HEK293 (cell line): ENCODE data around the gene SEZ6L.

Experiments used
- CTCF ChIA-PET: fragments of 350-600 bp; formaldehyde crosslinking; extraction: SDS; loops from one replicate; lab custom pipeline; 2021; ENCODE audit warnings: antibody characterized with exemption; lab: Yijun Ruan, JAX
- POLR2A ChIA-PET: fragments of 300-600 bp; formaldehyde crosslinking; extraction: SDS; loops from one replicate; lab custom pipeline; 2020; ENCODE audit warnings: antibody characterized with exemption, inconsistent platforms; lab: Yijun Ruan, JAX
- H3K27ac ChIP-seq: fragments of 200-500 bp; sonication (Bioruptor generic); 2 replicates; pipeline ENCODE4 v1.5.1; 2014; ENCODE audit warnings: low read depth, low read length, control low read depth, inconsistent platforms; ENCODE audit errors: extremely low read depth
- H3K36me3 ChIP-seq, 2 experiments: fragments of 200-500 bp in 1 of 2; sonication (Bioruptor generic) in 1 of 2; 1 replicate in 1 of 2; 2 replicates in 1 of 2; pipeline ENCODE4 v1.5.1; 2014 to 2017; ENCODE audit warnings: inconsistent platforms in 2 of 2, low read length in 2 of 2; ENCODE audit not compliant: control insufficient read depth in 2 of 2, insufficient read depth in 1 of 2
- H3K4me1 ChIP-seq: fragments of 200-500 bp; sonication (Bioruptor generic); 2 replicates; pipeline ENCODE4 v1.5.1; 2014; ENCODE audit warnings: mild to moderate bottlenecking, low read length, inconsistent platforms; ENCODE audit not compliant: control insufficient read depth, insufficient read depth
- H3K4me3 ChIP-seq: 2 replicates; pipeline ENCODE4 v1.5.1; 2011; ENCODE audit warnings: low read depth, mild to moderate bottlenecking, control low read depth, low read length, moderate library complexity
- H3K9me3 ChIP-seq: fragments of 200-500 bp; sonication (Bioruptor generic); 2 replicates; pipeline ENCODE4 v1.5.1; 2014; ENCODE audit warnings: low read depth, low read length, inconsistent platforms; ENCODE audit not compliant: control insufficient read depth, insufficient read depth
- INSM2 ChIP-seq: fragments of 450-650 bp; formaldehyde crosslinking; IDR thresholded peaks from 2 replicates; pipeline ENCODE4 v1.5.1; 2016; ENCODE audit warnings: missing biosample characterization, missing genetic modification characterization
- MZF1 ChIP-seq: fragments of 450-650 bp; formaldehyde crosslinking; IDR thresholded peaks from 2 replicates; pipeline ENCODE4 v1.5.1; 2017; ENCODE audit warnings: missing biosample characterization, missing genetic modification characterization, borderline replicate concordance
- REST ChIP-seq: fragments of 450-650 bp; formaldehyde crosslinking; IDR thresholded peaks from 2 replicates; pipeline ENCODE4 v1.5.1; 2016; ENCODE audit warnings: missing biosample characterization, missing genetic modification characterization
- ZBTB10 ChIP-seq: fragments of 450-650 bp; formaldehyde crosslinking; IDR thresholded peaks from 2 replicates; pipeline ENCODE4 v1.5.1; 2016; ENCODE audit warnings: missing biosample characterization, missing genetic modification characterization
- ZBTB7A ChIP-seq: fragments of 450-650 bp; formaldehyde crosslinking; IDR thresholded peaks from 2 replicates; pipeline ENCODE4 v1.5.1; 2016; ENCODE audit warnings: low read depth, missing biosample characterization, missing genetic modification characterization
- ZNF175 ChIP-seq: fragments of 450-650 bp; formaldehyde crosslinking; IDR thresholded peaks from 2 replicates; pipeline ENCODE4 v1.5.1; 2016; ENCODE audit warnings: missing biosample characterization, missing genetic modification characterization
- ZNF211 ChIP-seq: fragments of 450-650 bp; formaldehyde crosslinking; IDR thresholded peaks from 2 replicates; pipeline ENCODE4 v1.5.1; 2016; ENCODE audit warnings: low read depth, missing biosample characterization, missing genetic modification characterization
- ZNF24 ChIP-seq: fragments of 450-650 bp; formaldehyde crosslinking; IDR thresholded peaks from 2 replicates; pipeline ENCODE4 v1.5.1; 2016; ENCODE audit warnings: missing biosample characterization, missing genetic modification characterization
- ZNF354C ChIP-seq: fragments of 450-650 bp; formaldehyde crosslinking; IDR thresholded peaks from 2 replicates; pipeline ENCODE4 v1.5.1; 2016; ENCODE audit warnings: missing biosample characterization, missing genetic modification characterization, low read depth, borderline replicate concordance
- ZNF366 ChIP-seq: fragments of 450-650 bp; formaldehyde crosslinking; conservative IDR thresholded peaks from 2 replicates; pipeline ENCODE4 v1.5.1; 2016; ENCODE audit warnings: missing biosample characterization, missing genetic modification characterization
- ZNF37A ChIP-seq: fragments of 450-650 bp; IDR thresholded peaks from 2 replicates; pipeline ENCODE4 v1.5.1; 2018; ENCODE audit warnings: missing biosample characterization, missing genetic modification characterization
- ZNF416 ChIP-seq: fragments of 450-650 bp; formaldehyde crosslinking; IDR thresholded peaks from 2 replicates; pipeline ENCODE4 v1.5.1; 2016; ENCODE audit warnings: missing biosample characterization, missing genetic modification characterization
- ZNF513 ChIP-seq: fragments of 450-650 bp; IDR thresholded peaks from 2 replicates; pipeline ENCODE4 v1.5.1; 2018; ENCODE audit warnings: missing biosample characterization, missing genetic modification characterization
- ZNF530 ChIP-seq: fragments of 450-650 bp; formaldehyde crosslinking; IDR thresholded peaks from 2 replicates; pipeline ENCODE4 v1.5.1; 2016; ENCODE audit warnings: low read depth, missing biosample characterization, missing genetic modification characterization
- ZNF629 ChIP-seq: fragments of 450-650 bp; formaldehyde crosslinking; IDR thresholded peaks from 2 replicates; pipeline ENCODE4 v1.5.1; 2017; ENCODE audit warnings: missing biosample characterization, missing genetic modification characterization
- ZNF776 ChIP-seq: fragments of 450-650 bp; formaldehyde crosslinking; IDR thresholded peaks from 2 replicates; pipeline ENCODE4 v1.5.0; 2017; ENCODE audit warnings: missing biosample characterization, missing genetic modification characterization, borderline replicate concordance
- ZNF777 ChIP-seq: fragments of 450-650 bp; formaldehyde crosslinking; IDR thresholded peaks from 2 replicates; pipeline ENCODE4 v1.5.1; 2017; ENCODE audit warnings: missing biosample characterization, missing genetic modification characterization, borderline replicate concordance
- ZSCAN5A ChIP-seq: fragments of 450-650 bp; formaldehyde crosslinking; IDR thresholded peaks from 2 replicates; pipeline ENCODE4 v1.5.1; 2016; ENCODE audit warnings: missing biosample characterization, missing genetic modification characterization

Gene SEZ6L

GRCh38 chr22:26215736-26216135 is 46.5 kb downstream of the SEZ6L start:
- H3K4me3 ChIP-seq, result no peak overlapping the region
- TF ChIP-seq REST (no peak), ZNF24 (tag by site-specific recombination) (no peak), ZNF354C (tag by site-specific recombination) (no peak), ZSCAN5A (tag by site-specific recombination) (no peak), ZNF776 (tag by site-specific recombination) (no peak), ZNF530 (tag by site-specific recombination) (no peak)
- H3K36me3 ChIP-seq, result no peaks in the 10 kb centered on the region
- no peak overlapping the region for H3K27ac ChIP-seq
- no peaks in the 10 kb centered on the region for H3K9me3 ChIP-seq
- ChIA-PET CTCF (interaction anchor here (0.8 kb wide), 1 partner anchor 11 kb away, joined by 3 read pairs; no protein-coding TSS in a partner anchor), POLR2A (no interaction called here)
- H3K4me1 ChIP-seq, result no peaks in the 10 kb centered on the region

- ChIA-PET POLR2A (no interaction called here), CTCF (interaction anchor here (0.8 to 2.2 kb wide), 3 partner anchors 53 to 106 kb away, joined by 3 to 6 read pairs (median 3); no protein-coding TSS in a partner anchor)
- Histone ChIP-seq H3K4me1 (no peaks in the 10 kb centered on the region), H3K4me3 (no peak overlapping the region), H3K9me3 (no peaks in the 10 kb centered on the region)
- TF ChIP-seq MZF1, result no peak
- TF ChIP-seq ZNF366, result no peak
- TF ChIP-seq ZNF629 (tag by site-specific recombination), result no peak
- TF ChIP-seq ZNF777 (tag by site-specific recombination), result no peak
- TF ChIP-seq ZNF416 (tag by site-specific recombination), result no peak
- TF ChIP-seq, all 188 proteins: peak for 0
- Histone ChIP-seq H3K27ac (no peak overlapping the region), H3K36me3 (no peaks in the 10 kb centered on the region)
Observed at GRCh38 chr22:26225207-26225606, 55.9 kb downstream of the SEZ6L start.

- ChIA-PET POLR2A (interaction anchor here (0.5 to 0.6 kb wide), 2 partner anchors 50 to 644 kb away, joined by 3 to 4 read pairs; no protein-coding TSS in a partner anchor), CTCF (interaction anchor here (0.6 to 2.2 kb wide), 5 partner anchors 11 to 941 kb away, joined by 3 to 6 read pairs (median 4); no protein-coding TSS in a partner anchor)
- no peaks in the 10 kb centered on the region for H3K9me3 ChIP-seq
- H3K27ac ChIP-seq, result no peak overlapping the region
- no peak overlapping the region for H3K4me3 ChIP-seq
- no peaks in the 10 kb centered on the region for H3K4me1 ChIP-seq
- no peaks in the 10 kb centered on the region for H3K36me3 ChIP-seq
- TF ChIP-seq ZNF629 (tag by site-specific recombination) (no peak), ZBTB7A (no peak), ZNF37A (tag by site-specific recombination) (no peak), ZNF513 (tag by site-specific recombination) (no peak), ZBTB10 (tag by site-specific recombination) (no peak), ZNF354C (tag by site-specific recombination) (no peak), ZNF175 (no peak), ZNF211 (tag by site-specific recombination) (no peak), INSM2 (tag by site-specific recombination) (no peak)
Observed at GRCh38 chr22:26226538-26227297, 57.5 kb downstream of the SEZ6L start.
